Activated T-helper 1 cell treated with anti-CD3 and anti-CD28 coated beads, Interleukin-12 subunit alpha, Interleukin-12 subunit beta, Interleukin-2, Interleukin-4 antibody, amounts not matched to agents 30 ng/mL and 10 ng/mL and 1 ng/mL, durations not matched to agents 14 hours and 24 hours and 36 hours (primary cell): ENCODE measurements around the gene VMAC. TPM values are rescaled to one million over a fixed set of nuclear protein-coding genes. Genes with fewer than 3 reads are reported as not detected.

Experiments used
- DNase-seq: peaks from one replicate; pipeline ENCODE4 v3.0.0; 2021; ENCODE audit warnings: low spot score
- H3K27ac Mint-ChIP-seq: one replicate; pipeline ENCODE4 v1.8.0; 2021; ENCODE audit warnings: mild to moderate bottlenecking, mixed read lengths
- H3K27me3 Mint-ChIP-seq: one replicate; pipeline ENCODE4 v1.8.0; 2022; ENCODE audit warnings: mild to moderate bottlenecking, moderate library complexity, mixed read lengths; ENCODE audit not compliant: insufficient read depth
- H3K36me3 Mint-ChIP-seq: one replicate; pipeline ENCODE4 v1.8.0; 2021; ENCODE audit warnings: low read depth, mixed read lengths
- H3K4me1 Mint-ChIP-seq: one replicate; pipeline ENCODE4 v1.8.0; 2021; ENCODE audit warnings: low read depth, mixed read lengths
- H3K4me3 Mint-ChIP-seq: one replicate; pipeline ENCODE4 v1.8.0; 2021; ENCODE audit warnings: mild to moderate bottlenecking, moderate library complexity, mixed read lengths
- H3K9me3 Mint-ChIP-seq: one replicate; pipeline ENCODE4 v1.8.0; 2021; ENCODE audit warnings: mixed read lengths
- intact Hi-C: fragments of 100-400 bp; cut with micrococcal nuclease; formaldehyde crosslinking; loops from one replicate; pipeline ENCODE4 v1.15.1; 2024
- total RNA-seq: library from RNA; stranded (reverse); gene quantifications from 2 replicates; pipeline ENCODE4 v1.2.3, GENCODE V29; 2022

Gene VMAC
- total RNA-seq, 1 donor from 2014 or later, result 3.5 TPM

GRCh38 chr19:5933391-5934068 lies 28.9 kb downstream of the VMAC start:
- Mint-ChIP-seq H3K4me3 (no peak overlapping the region), H3K36me3 (peaks cover 36% of the 10 kb centered on the region), H3K9me3 (no peaks in the 10 kb centered on the region), H3K4me1 (no peaks in the 10 kb centered on the region), H3K27ac (no peak overlapping the region), H3K27me3 (no peaks in the 10 kb centered on the region)
- no peak for DNase-seq
- intact Hi-C loops, result no loop called here

GRCh38 chr19:5934069-5934401 lies 29.4 kb downstream of the VMAC start:
- no peak overlapping the region for H3K4me3 Mint-ChIP-seq
- DNase-seq, result no peak
- no peaks in the 10 kb centered on the region for H3K9me3 Mint-ChIP-seq
- H3K27me3 Mint-ChIP-seq, result no peaks in the 10 kb centered on the region
- H3K36me3 Mint-ChIP-seq, result peaks cover 31% of the 10 kb centered on the region
- H3K27ac Mint-ChIP-seq, result no peak overlapping the region
- intact Hi-C loops, result no loop called here
- H3K4me1 Mint-ChIP-seq, result no peaks in the 10 kb centered on the region

- peaks cover 32% of the 10 kb centered on the region for H3K36me3 Mint-ChIP-seq
Observed at GRCh38 chr19:5934774-5935472, 30.3 kb downstream of the VMAC start.

GRCh38 chr19:5935473-5936291 lies 31.0 kb downstream of the VMAC start:
- no peak for DNase-seq
- no peaks in the 10 kb centered on the region for H3K4me1 Mint-ChIP-seq
- no peaks in the 10 kb centered on the region for H3K9me3 Mint-ChIP-seq
- no peak overlapping the region for H3K4me3 Mint-ChIP-seq
- H3K36me3 Mint-ChIP-seq, result peaks cover 32% of the 10 kb centered on the region
- no peak overlapping the region for H3K27ac Mint-ChIP-seq
- intact Hi-C loops, result no loop called here
- no peaks in the 10 kb centered on the region for H3K27me3 Mint-ChIP-seq

More at GRCh38 chr19:5934774-5935472, 30.3 kb downstream of the VMAC start:
- intact Hi-C loops, result no loop called here
- DNase-seq, result no peak
- Mint-ChIP-seq H3K4me3 (no peak overlapping the region), H3K27ac (no peak overlapping the region), H3K4me1 (no peaks in the 10 kb centered on the region), H3K27me3 (no peaks in the 10 kb centered on the region), H3K9me3 (no peaks in the 10 kb centered on the region)

- H3K9me3 Mint-ChIP-seq, result no peaks in the 10 kb centered on the region
- peaks cover 30% of the 10 kb centered on the region for H3K36me3 Mint-ChIP-seq
- intact Hi-C loops, result no loop called here
- no peak for DNase-seq
- no peak overlapping the region for H3K4me3 Mint-ChIP-seq
- H3K4me1 Mint-ChIP-seq, result no peaks in the 10 kb centered on the region
- H3K27me3 Mint-ChIP-seq, result no peaks in the 10 kb centered on the region
- no peak overlapping the region for H3K27ac Mint-ChIP-seq
Observed at GRCh38 chr19:5936292-5936592, 31.6 kb downstream of the VMAC start.

- Mint-ChIP-seq H3K4me3 (no peak overlapping the region), H3K27ac (no peak overlapping the region), H3K4me1 (no peaks in the 10 kb centered on the region), H3K27me3 (no peaks in the 10 kb centered on the region), H3K9me3 (no peaks in the 10 kb centered on the region), H3K36me3 (peaks cover 32% of the 10 kb centered on the region)
- intact Hi-C loops, result no loop called here
- no peak for DNase-seq
Observed at GRCh38 chr19:5937550-5937949, 32.9 kb downstream of the VMAC start.

GRCh38 chr19:5940260-5941208 lies 35.9 kb downstream of the VMAC start:
- DNase-seq, result no peak
- Mint-ChIP-seq H3K4me1 (peaks cover 5% of the 10 kb centered on the region), H3K36me3 (peaks cover 27% of the 10 kb centered on the region), H3K27ac (no peak overlapping the region), H3K9me3 (no peaks in the 10 kb centered on the region), H3K27me3 (no peaks in the 10 kb centered on the region), H3K4me3 (no peak overlapping the region)
- intact Hi-C loops, result no loop called here

GRCh38 chr19:5941673-5942072 lies 37.0 kb downstream of the VMAC start:
- intact Hi-C loops, result no loop called here
- H3K27me3 Mint-ChIP-seq, result no peaks in the 10 kb centered on the region
- H3K9me3 Mint-ChIP-seq, result no peaks in the 10 kb centered on the region
- H3K36me3 Mint-ChIP-seq, result peaks cover 30% of the 10 kb centered on the region
- no peak overlapping the region for H3K4me3 Mint-ChIP-seq
- DNase-seq, result no peak
- H3K27ac Mint-ChIP-seq, result peak overlapping the region; percentile 40
- H3K4me1 Mint-ChIP-seq, result peaks cover 5% of the 10 kb centered on the region

- Mint-ChIP-seq H3K4me1 (peaks cover 14% of the 10 kb centered on the region), H3K9me3 (no peaks in the 10 kb centered on the region), H3K4me3 (no peak overlapping the region), H3K27ac (no peak overlapping the region), H3K36me3 (peaks cover 21% of the 10 kb centered on the region), H3K27me3 (no peaks in the 10 kb centered on the region)
- intact Hi-C loops, result no loop called here
- DNase-seq, result no peak
Observed at GRCh38 chr19:5943045-5943444, 38.4 kb downstream of the VMAC start.

GRCh38 chr19:5943623-5944022 lies 39.0 kb downstream of the VMAC start:
- H3K27me3 Mint-ChIP-seq, result no peaks in the 10 kb centered on the region
- peaks cover 21% of the 10 kb centered on the region for H3K36me3 Mint-ChIP-seq
- no peak overlapping the region for H3K27ac Mint-ChIP-seq
- no peak overlapping the region for H3K4me3 Mint-ChIP-seq
- intact Hi-C loops, result no loop called here
- no peaks in the 10 kb centered on the region for H3K9me3 Mint-ChIP-seq
- H3K4me1 Mint-ChIP-seq, result peaks cover 18% of the 10 kb centered on the region
- DNase-seq, result no peak

GRCh38 chr19:5947435-5947834 lies 42.8 kb downstream of the VMAC start:
- DNase-seq, result no peak
- H3K27me3 Mint-ChIP-seq, result no peaks in the 10 kb centered on the region
- H3K4me1 Mint-ChIP-seq, result peaks cover 53% of the 10 kb centered on the region
- no peaks in the 10 kb centered on the region for H3K9me3 Mint-ChIP-seq
- peaks cover 26% of the 10 kb centered on the region for H3K36me3 Mint-ChIP-seq
- H3K4me3 Mint-ChIP-seq, result peak overlapping the region; percentile 33
- intact Hi-C loops, result no loop called here
- H3K27ac Mint-ChIP-seq, result peak overlapping the region; percentile 80

GRCh38 chr19:5948752-5949564 lies 44.3 kb downstream of the VMAC start:
- peaks cover 27% of the 10 kb centered on the region for H3K36me3 Mint-ChIP-seq

More at GRCh38 chr19:5948752-5949564, 44.3 kb downstream of the VMAC start:
- H3K27me3 Mint-ChIP-seq, result no peaks in the 10 kb centered on the region
- H3K27ac Mint-ChIP-seq, result peak overlapping the region; percentile 95
- no peak for DNase-seq
- intact Hi-C loops, result no loop called here
- no peaks in the 10 kb centered on the region for H3K9me3 Mint-ChIP-seq
- peaks cover 64% of the 10 kb centered on the region for H3K4me1 Mint-ChIP-seq
- peak overlapping the region; percentile 68 for H3K4me3 Mint-ChIP-seq
